Tibial artery (tissue), 4 donors: ENCODE results near the gene SPEM2.

Experiments used
- DNase-seq, 2 donors: peaks; one replicate each; pipeline ENCODE4 v3.0.0-alpha.2; 2019
- H3K27ac ChIP-seq, 2 donors: fragments of 200-600 bp; sonication (generic) in 1 of 2; 1 replicate in 1 of 2; 2 replicates in 1 of 2; pipeline ENCODE4 v1.5.1; 2018 to 2019; ENCODE audit warnings: mild to moderate bottlenecking in 1 of 2
- H3K27me3 ChIP-seq, 2 donors: fragments of 200-600 bp; sonication (generic) in 1 of 2; one replicate each; pipeline versions ENCODE4 v1.5.1 to v1.6.0; 2016 to 2019
- H3K36me3 ChIP-seq, 3 donors: fragments of 200-600 bp; sonication (generic) in 2 of 3; one replicate each; pipeline ENCODE4 v1.5.1; 2016 to 2019; ENCODE audit warnings: mild to moderate bottlenecking in 2 of 3
- H3K4me1 ChIP-seq, 4 donors: fragments of 200-600 bp; sonication (generic) in 2 of 4; 1 replicate in 3 of 4; 2 replicates in 1 of 4; pipeline ENCODE4 v1.5.1; 2016 to 2019
- H3K4me3 ChIP-seq, 2 donors: fragments of 200-600 bp; sonication (generic) in 1 of 2; 1 replicate in 1 of 2; 2 replicates in 1 of 2; pipeline ENCODE4 v1.5.1; 2018 to 2019; ENCODE audit warnings: mild to moderate bottlenecking in 2 of 2
- H3K9me3 ChIP-seq, 3 donors: fragments of 200-600 bp; sonication (generic) in 1 of 3; one replicate each; pipeline ENCODE4 v1.5.1; 2016 to 2019
- intact Hi-C: fragments of 100-400 bp; cut with DNase I; formaldehyde crosslinking; loops from one replicate; pipeline ENCODE4 v1.15.0; 2023; ENCODE audit warnings: low total_unique reads
- TF ChIP-seq, protein P1 (sequence below), 2 experiments: fragments of 200-600 bp in 1 of 2; fragments of 450-650 bp in 1 of 2; IDR thresholded peaks; one replicate each; pipeline ENCODE4 v1.5.1; 2017 to 2019; ENCODE audit warnings: antibody characterized with exemption in 2 of 2, mild to moderate bottlenecking in 1 of 2, moderate library complexity in 1 of 2

SPEM2 gene

DNA sequence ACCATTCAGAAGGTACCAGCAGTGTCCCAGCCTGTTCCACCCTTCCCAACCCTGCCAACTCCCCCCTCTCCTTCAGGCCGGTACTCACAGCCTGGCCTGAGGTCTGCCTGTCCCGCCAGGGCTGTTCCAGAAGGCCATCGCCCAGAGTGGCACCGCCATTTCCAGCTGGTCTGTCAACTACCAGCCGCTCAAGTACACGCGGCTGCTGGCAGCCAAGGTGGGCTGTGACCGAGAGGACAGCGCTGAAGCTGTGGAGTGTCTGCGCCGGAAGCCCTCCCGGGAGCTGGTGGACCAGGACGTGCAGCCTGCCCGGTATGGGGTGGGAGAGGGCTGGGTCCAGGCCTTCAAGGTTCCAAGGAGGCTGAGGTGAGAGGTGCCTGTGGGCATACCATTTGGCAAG lies 10.6 kb upstream of the SPEM2 start:
- Histone ChIP-seq H3K9me3 (no peaks in the 10 kb centered on the region), H3K27ac (no peak overlapping the region), H3K36me3 (peaks cover under 1 to 52% (median 27%) of the 10 kb centered on the region in 3 donors), H3K27me3 (peaks cover 0 to 5% of the 10 kb centered on the region in 2 donors), H3K4me1 (no peaks in the 10 kb centered on the region), H3K4me3 (no peak overlapping the region)
- TF ChIP-seq, protein P1, sequence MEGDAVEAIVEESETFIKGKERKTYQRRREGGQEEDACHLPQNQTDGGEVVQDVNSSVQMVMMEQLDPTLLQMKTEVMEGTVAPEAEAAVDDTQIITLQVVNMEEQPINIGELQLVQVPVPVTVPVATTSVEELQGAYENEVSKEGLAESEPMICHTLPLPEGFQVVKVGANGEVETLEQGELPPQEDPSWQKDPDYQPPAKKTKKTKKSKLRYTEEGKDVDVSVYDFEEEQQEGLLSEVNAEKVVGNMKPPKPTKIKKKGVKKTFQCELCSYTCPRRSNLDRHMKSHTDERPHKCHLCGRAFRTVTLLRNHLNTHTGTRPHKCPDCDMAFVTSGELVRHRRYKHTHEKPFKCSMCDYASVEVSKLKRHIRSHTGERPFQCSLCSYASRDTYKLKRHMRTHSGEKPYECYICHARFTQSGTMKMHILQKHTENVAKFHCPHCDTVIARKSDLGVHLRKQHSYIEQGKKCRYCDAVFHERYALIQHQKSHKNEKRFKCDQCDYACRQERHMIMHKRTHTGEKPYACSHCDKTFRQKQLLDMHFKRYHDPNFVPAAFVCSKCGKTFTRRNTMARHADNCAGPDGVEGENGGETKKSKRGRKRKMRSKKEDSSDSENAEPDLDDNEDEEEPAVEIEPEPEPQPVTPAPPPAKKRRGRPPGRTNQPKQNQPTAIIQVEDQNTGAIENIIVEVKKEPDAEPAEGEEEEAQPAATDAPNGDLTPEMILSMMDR (IDR thresholded peaks at IDR 0.05), result no peak
- no peak for DNase-seq
- intact Hi-C loops, result no loop called here

DNA sequence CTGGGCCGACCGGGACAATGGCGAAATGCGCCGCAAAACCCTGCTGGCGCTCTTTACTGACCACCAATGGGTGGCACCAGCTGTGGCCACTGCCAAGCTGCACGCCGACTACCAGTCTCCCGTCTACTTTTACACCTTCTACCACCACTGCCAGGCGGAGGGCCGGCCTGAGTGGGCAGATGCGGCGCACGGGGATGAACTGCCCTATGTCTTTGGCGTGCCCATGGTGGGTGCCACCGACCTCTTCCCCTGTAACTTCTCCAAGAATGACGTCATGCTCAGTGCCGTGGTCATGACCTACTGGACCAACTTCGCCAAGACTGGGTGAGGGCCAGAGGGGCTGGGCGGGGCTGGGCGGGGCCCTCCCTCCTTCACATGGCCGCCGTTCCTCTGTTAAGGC lies 9.6 kb upstream of the SPEM2 start:
- Histone ChIP-seq H3K27ac (no peak overlapping the region), H3K9me3 (no peaks in the 10 kb centered on the region), H3K27me3 (peaks cover 0 to 9% of the 10 kb centered on the region in 2 donors), H3K4me3 (no peak overlapping the region), H3K36me3 (peaks cover 0 to 43% (median 20%) of the 10 kb centered on the region in 3 donors), H3K4me1 (no peaks in the 10 kb centered on the region)
- DNase-seq, result no peak
- intact Hi-C loops, result no loop called here
- TF ChIP-seq, protein P1 (IDR thresholded peaks at IDR 0.05), result no peak

DNA sequence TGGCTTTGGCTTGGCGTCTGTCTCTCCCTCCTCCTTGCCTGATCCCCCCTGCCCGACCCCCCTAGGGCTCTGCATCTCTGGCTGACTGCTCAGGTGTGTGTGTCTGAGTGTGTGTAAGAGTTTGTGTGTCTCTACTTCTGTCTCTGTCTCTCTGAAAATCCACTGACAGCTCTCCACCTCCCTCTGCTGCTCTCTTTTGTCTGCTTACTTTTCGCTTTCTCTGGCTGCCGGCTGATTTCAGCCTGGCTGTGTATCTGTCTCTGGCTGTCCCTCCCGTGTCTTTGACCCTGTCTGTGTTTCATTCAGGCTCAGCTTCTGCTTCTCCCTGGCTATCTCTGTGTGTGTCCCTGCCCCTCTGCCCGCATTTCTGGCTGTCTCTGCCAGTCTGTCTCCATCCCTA lies 9.1 kb upstream of the SPEM2 start:
- TF ChIP-seq, protein P1 (IDR thresholded peaks at IDR 0.05), result no peak
- H3K4me1 ChIP-seq, result no peaks in the 10 kb centered on the region
- H3K36me3 ChIP-seq, result peaks cover 0 to 40% (median 20%) of the 10 kb centered on the region in 3 donors
- intact Hi-C loops, result no loop called here
- no peak overlapping the region for H3K4me3 ChIP-seq
- no peak for DNase-seq
- H3K9me3 ChIP-seq, result no peaks in the 10 kb centered on the region
- H3K27ac ChIP-seq, result no peak overlapping the region
- H3K27me3 ChIP-seq, result peaks cover 0 to 9% of the 10 kb centered on the region in 2 donors

DNA sequence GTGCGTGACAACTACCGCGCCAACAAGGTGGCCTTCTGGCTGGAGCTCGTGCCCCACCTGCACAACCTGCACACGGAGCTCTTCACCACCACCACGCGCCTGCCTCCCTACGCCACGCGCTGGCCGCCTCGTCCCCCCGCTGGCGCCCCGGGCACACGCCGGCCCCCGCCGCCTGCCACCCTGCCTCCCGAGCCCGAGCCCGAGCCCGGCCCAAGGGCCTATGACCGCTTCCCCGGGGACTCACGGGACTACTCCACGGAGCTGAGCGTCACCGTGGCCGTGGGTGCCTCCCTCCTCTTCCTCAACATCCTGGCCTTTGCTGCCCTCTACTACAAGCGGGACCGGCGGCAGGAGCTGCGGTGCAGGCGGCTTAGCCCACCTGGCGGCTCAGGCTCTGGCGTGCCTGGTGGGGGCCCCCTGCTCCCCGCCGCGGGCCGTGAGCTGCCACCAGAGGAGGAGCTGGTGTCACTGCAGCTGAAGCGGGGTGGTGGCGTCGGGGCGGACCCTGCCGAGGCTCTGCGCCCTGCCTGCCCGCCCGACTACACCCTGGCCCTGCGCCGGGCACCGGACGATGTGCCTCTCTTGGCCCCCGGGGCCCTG lies 8.3 kb upstream of the SPEM2 start:
- Histone ChIP-seq H3K36me3 (peaks cover 0 to 40% (median 20%) of the 10 kb centered on the region in 3 donors), H3K4me1 (no peaks in the 10 kb centered on the region), H3K27me3 (peaks cover 0 to 9% of the 10 kb centered on the region in 2 donors), H3K4me3 (no peak overlapping the region), H3K9me3 (no peaks in the 10 kb centered on the region), H3K27ac (no peak overlapping the region)
- TF ChIP-seq, protein P1 (IDR thresholded peaks at IDR 0.05), result no peak
- no peak for DNase-seq
- intact Hi-C loops, result no loop called here

DNA sequence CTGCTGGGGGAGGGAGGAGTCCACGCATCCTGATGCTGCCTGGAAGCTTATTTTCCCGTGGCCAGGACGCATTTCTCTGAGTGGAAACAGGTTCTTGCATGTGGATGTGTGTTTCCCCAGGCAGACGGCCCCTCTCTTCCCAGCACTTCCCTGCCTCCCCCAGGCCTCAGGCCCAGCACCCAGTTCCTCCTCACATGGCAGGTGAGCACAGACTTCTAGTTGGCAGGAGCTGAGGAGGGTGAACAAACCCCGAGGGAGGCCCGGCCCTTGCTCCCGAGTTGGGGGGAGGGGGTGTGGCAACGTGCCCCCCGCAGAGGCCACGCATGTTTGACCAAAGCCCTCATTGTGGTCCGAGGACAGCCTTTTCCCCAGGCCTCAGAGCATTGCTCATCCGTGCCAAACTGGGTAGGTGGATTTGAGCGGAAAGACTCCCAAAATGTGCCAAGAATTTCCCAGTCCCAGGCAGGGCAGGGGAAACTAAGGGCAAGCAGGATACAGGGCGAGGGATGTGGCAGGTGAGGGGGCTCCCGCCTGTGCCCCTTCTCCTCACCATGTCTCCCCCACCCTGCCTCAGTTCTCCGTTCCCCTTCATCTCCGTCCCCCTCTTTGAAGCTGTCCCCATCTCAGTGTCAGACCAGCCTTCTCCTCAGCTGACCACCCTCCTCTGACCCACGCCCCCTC lies 6.8 kb upstream of the SPEM2 start:
- no peak overlapping the region for H3K4me3 ChIP-seq
- no peaks in the 10 kb centered on the region for H3K9me3 ChIP-seq
- no peak for DNase-seq
- peaks cover 0 to 40% (median 20%) of the 10 kb centered on the region in 3 donors for H3K36me3 ChIP-seq
- no peaks in the 10 kb centered on the region for H3K4me1 ChIP-seq
- no peak overlapping the region for H3K27ac ChIP-seq
- peaks cover 0 to 9% of the 10 kb centered on the region in 2 donors for H3K27me3 ChIP-seq
- TF ChIP-seq, protein P1 (IDR thresholded peaks at IDR 0.05), result no peak
- intact Hi-C loops, result no loop called here
